ENCODE results near the gene THBS3. TPM values are rescaled to one million over a fixed set of nuclear protein-coding genes. Genes with fewer than 3 reads are reported as not detected.

The THBS3 gene
- total RNA-seq, 1 experiment from 2014 or later, result 6.2 TPM

DNA sequence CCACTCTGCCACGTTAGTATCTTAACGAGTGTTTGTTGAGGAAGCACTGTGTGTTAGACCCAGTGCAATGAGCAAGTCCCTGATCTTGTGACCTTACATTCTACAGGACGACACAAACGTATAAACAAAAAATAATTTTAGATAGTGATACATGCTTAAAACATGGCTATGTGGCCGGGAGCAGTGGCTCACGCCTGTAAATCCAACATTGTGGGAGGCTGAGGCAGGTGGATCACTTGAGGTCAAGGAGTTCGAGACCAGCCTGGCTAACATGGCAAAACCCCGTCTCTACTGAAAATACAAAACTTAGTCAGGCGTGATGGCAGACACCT is 20.4 kb upstream of the THBS3 start:
- peaks cover 22% of the 10 kb centered on the region for H3K4me1 ChIP-seq
- TF ChIP-seq, protein P1, sequence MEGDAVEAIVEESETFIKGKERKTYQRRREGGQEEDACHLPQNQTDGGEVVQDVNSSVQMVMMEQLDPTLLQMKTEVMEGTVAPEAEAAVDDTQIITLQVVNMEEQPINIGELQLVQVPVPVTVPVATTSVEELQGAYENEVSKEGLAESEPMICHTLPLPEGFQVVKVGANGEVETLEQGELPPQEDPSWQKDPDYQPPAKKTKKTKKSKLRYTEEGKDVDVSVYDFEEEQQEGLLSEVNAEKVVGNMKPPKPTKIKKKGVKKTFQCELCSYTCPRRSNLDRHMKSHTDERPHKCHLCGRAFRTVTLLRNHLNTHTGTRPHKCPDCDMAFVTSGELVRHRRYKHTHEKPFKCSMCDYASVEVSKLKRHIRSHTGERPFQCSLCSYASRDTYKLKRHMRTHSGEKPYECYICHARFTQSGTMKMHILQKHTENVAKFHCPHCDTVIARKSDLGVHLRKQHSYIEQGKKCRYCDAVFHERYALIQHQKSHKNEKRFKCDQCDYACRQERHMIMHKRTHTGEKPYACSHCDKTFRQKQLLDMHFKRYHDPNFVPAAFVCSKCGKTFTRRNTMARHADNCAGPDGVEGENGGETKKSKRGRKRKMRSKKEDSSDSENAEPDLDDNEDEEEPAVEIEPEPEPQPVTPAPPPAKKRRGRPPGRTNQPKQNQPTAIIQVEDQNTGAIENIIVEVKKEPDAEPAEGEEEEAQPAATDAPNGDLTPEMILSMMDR (IDR thresholded peaks at IDR 0.05; ENCODE audit: insufficient read depth in 1 of 2, low read depth in 1 of 2, low read length in 1 of 2, severe bottlenecking in 1 of 2, unreplicated experiment in 1 of 2), result no peak
- CTCF ChIA-PET, result interaction anchor here (1.5 to 2.5 kb wide), 2 partner anchors 19 to 21 kb away, joined by 5 to 10 read pairs; partner anchors contain the start of gene THBS3
- Mint-ChIP-seq H3K27me3 (ENCODE audit: insufficient read depth, unreplicated experiment) (no peaks in the 10 kb centered on the region), H3K4me1 (ENCODE audit: low read depth, unreplicated experiment) (peaks cover 25% of the 10 kb centered on the region), H3K27ac (ENCODE audit: unreplicated experiment) (peak overlapping the region; percentile 80), H3K4me3 (ENCODE audit: unreplicated experiment) (peak overlapping the region; percentile 81), H3K9me3 (ENCODE audit: unreplicated experiment) (no peaks in the 10 kb centered on the region), H3K36me3 (ENCODE audit: insufficient read depth, unreplicated experiment) (peaks cover 15% of the 10 kb centered on the region)
- intact Hi-C loops (cut with micrococcal nuclease; ENCODE audit: unreplicated experiment), result loop anchor here (5.0 kb wide), 1 partner anchor 36 kb away; no protein-coding TSS in a partner anchor
- H3K27me3 ChIP-seq (replicated peaks; ENCODE audit: control insufficient read depth, insufficient read depth, low read length), result no peaks in the 10 kb centered on the region
- no peak for DNase-seq
- no peaks in the 10 kb centered on the region for H3K9me3 ChIP-seq
- H3K36me3 ChIP-seq (ENCODE audit: control insufficient read depth, insufficient read depth, low read length), result no peaks in the 10 kb centered on the region; the same call in 1 of the 2 replicates
- POLR2A ChIA-PET, result interaction anchor here (2.0 kb wide), 1 partner anchor 19 kb away, joined by 10 read pairs; the partner anchor contains the start of gene MTX1
- peak overlapping the region; percentile 43 for H3K4me3 ChIP-seq (ENCODE audit: low read depth, low read length)
- BruUV-seq (replicated peaks), result TSS peak; percentile 94

DNA sequence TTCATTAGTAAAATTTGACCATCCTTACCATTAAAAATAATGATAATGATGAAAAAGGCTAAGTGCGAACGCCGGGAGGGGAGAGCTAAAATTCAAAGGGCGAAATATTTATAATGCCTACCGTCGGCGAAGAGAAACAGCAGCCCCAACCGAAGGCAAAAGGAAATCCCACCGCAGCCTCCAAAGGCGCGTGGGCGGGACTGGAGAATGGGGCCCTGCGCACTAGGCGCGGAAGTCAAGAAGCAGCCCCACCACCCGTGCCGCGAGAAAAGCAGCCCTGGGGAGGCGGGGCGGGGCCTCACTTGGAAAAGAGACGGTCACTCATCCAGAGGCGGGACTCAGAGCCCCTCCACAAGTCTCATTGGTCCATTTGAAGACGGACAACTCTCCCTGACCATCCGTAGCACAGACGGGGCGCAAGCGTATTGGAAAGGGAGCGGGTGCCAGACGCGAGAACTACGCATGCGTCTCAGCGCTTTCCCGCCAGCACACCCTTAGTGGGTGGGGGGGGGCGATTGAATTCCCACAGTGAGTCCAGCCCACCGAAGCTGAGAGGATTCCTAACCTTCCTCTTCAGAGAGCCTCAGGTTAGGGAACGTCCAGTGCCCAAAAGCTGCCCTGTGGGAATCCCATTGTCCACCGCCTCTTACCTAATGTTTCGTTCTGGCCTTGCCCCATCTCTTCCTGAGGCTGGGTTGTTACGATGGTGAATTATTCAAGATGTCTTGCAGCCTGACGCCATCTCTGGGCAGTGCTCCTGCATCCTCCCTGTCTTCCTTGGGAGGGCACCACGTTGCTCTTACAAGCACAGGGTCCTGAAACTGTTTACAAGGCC is 19.8 kb upstream of the THBS3 start:
- no peaks in the 10 kb centered on the region for H3K27me3 Mint-ChIP-seq (ENCODE audit: insufficient read depth, unreplicated experiment)
- peak overlapping the region; percentile 80 for H3K27ac Mint-ChIP-seq (ENCODE audit: unreplicated experiment)
- TF ChIP-seq, protein P1 (IDR thresholded peaks at IDR 0.05; ENCODE audit: insufficient read depth in 1 of 2, low read depth in 1 of 2, low read length in 1 of 2, severe bottlenecking in 1 of 2, unreplicated experiment in 1 of 2), result no peak
- peak; percentile 99 for DNase-seq
- H3K36me3 Mint-ChIP-seq (ENCODE audit: insufficient read depth, unreplicated experiment), result peaks cover 20% of the 10 kb centered on the region
- H3K4me3 Mint-ChIP-seq (ENCODE audit: unreplicated experiment), result peak overlapping the region; percentile 81
- BruUV-seq (replicated peaks), result no TSS peak
- ChIA-PET POLR2A (interaction anchor here (0.6 to 2.0 kb wide), 2 partner anchors 18 to 508 kb away, joined by 4 to 10 read pairs; partner anchors contain the start of gene MTX1), CTCF (interaction anchor here (0.7 to 2.5 kb wide), 7 partner anchors 18 to 136 kb away, joined by 3 to 10 read pairs (median 5); partner anchors contain the start of genes KRTCAP2 and THBS3)
- H3K36me3 ChIP-seq (ENCODE audit: control insufficient read depth, insufficient read depth, low read length), result no peaks in the 10 kb centered on the region; the same call in 1 of the 2 replicates
- intact Hi-C loops (cut with micrococcal nuclease; ENCODE audit: unreplicated experiment), result loop anchor here (1.0 to 5.0 kb wide), 2 partner anchors 17 to 35 kb away; no protein-coding TSS in a partner anchor
- H3K9me3 ChIP-seq, result no peaks in the 10 kb centered on the region
- peaks cover 25% of the 10 kb centered on the region for H3K4me1 Mint-ChIP-seq (ENCODE audit: low read depth, unreplicated experiment)
- no peaks in the 10 kb centered on the region for H3K9me3 Mint-ChIP-seq (ENCODE audit: unreplicated experiment)
- H3K4me1 ChIP-seq, result peaks cover 22% of the 10 kb centered on the region
- H3K27me3 ChIP-seq (replicated peaks; ENCODE audit: control insufficient read depth, insufficient read depth, low read length), result no peaks in the 10 kb centered on the region
- peak overlapping the region; percentile 62 for H3K4me3 ChIP-seq (ENCODE audit: low read depth, low read length)

DNA sequence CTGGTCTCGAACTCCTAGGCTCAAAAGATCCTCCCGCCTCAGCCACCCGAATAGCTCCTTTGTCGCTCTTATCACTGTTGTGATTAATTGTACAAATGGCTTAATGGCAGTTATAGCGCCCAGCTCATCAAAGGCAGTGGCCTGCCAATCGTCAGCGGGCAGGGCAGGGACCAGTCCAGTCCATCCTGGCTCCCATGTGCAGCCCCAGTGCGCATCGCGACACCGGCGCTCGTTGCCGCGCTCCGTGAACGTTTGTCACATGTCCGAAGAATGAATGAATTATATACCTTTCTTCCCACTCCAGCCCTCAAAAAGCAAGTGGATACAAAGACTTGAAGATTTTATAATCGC is 19.2 kb upstream of the THBS3 start:
- Histone ChIP-seq H3K27me3 (replicated peaks; ENCODE audit: control insufficient read depth, insufficient read depth, low read length) (no peaks in the 10 kb centered on the region), H3K36me3 (ENCODE audit: control insufficient read depth, insufficient read depth, low read length) (no peaks in the 10 kb centered on the region; the same call in 1 of the 2 replicates), H3K4me1 (peaks cover 22% of the 10 kb centered on the region), H3K4me3 (ENCODE audit: low read depth, low read length) (peak overlapping the region; percentile 62), H3K9me3 (no peaks in the 10 kb centered on the region)
- H3K9me3 Mint-ChIP-seq (ENCODE audit: unreplicated experiment), result no peaks in the 10 kb centered on the region
- H3K27ac Mint-ChIP-seq (ENCODE audit: unreplicated experiment), result peak overlapping the region; percentile 80
- CTCF ChIA-PET, result interaction anchor here (0.6 to 2.5 kb wide), 8 partner anchors 18 to 136 kb away, joined by 3 to 10 read pairs (median 4); partner anchors contain the start of genes KRTCAP2 and THBS3
- peak overlapping the region; percentile 81 for H3K4me3 Mint-ChIP-seq (ENCODE audit: unreplicated experiment)
- peaks cover 25% of the 10 kb centered on the region for H3K36me3 Mint-ChIP-seq (ENCODE audit: insufficient read depth, unreplicated experiment)
- TSS peak; percentile 89 for BruUV-seq (replicated peaks)
- H3K27me3 Mint-ChIP-seq (ENCODE audit: insufficient read depth, unreplicated experiment), result no peaks in the 10 kb centered on the region
- H3K4me1 Mint-ChIP-seq (ENCODE audit: low read depth, unreplicated experiment), result peaks cover 25% of the 10 kb centered on the region
- intact Hi-C loops (cut with micrococcal nuclease; ENCODE audit: unreplicated experiment), result loop anchor here (1.0 to 5.0 kb wide), 4 partner anchors 17 to 51 kb away; partner anchors contain the start of gene THBS3
- TF ChIP-seq, protein P1 (IDR thresholded peaks at IDR 0.05; ENCODE audit: insufficient read depth in 1 of 2, low read depth in 1 of 2, low read length in 1 of 2, severe bottlenecking in 1 of 2, unreplicated experiment in 1 of 2), result no peak
- POLR2A ChIA-PET, result interaction anchor here (0.5 to 2.0 kb wide), 4 partner anchors 14 to 33 kb away, joined by 4 to 10 read pairs (median 4); partner anchors contain the start of gene MTX1
- DNase-seq, result peak; percentile 67 to 69

All from Caco-2 (cell line).